ENCODE measurements around the gene GPR37L1.

DNA sequence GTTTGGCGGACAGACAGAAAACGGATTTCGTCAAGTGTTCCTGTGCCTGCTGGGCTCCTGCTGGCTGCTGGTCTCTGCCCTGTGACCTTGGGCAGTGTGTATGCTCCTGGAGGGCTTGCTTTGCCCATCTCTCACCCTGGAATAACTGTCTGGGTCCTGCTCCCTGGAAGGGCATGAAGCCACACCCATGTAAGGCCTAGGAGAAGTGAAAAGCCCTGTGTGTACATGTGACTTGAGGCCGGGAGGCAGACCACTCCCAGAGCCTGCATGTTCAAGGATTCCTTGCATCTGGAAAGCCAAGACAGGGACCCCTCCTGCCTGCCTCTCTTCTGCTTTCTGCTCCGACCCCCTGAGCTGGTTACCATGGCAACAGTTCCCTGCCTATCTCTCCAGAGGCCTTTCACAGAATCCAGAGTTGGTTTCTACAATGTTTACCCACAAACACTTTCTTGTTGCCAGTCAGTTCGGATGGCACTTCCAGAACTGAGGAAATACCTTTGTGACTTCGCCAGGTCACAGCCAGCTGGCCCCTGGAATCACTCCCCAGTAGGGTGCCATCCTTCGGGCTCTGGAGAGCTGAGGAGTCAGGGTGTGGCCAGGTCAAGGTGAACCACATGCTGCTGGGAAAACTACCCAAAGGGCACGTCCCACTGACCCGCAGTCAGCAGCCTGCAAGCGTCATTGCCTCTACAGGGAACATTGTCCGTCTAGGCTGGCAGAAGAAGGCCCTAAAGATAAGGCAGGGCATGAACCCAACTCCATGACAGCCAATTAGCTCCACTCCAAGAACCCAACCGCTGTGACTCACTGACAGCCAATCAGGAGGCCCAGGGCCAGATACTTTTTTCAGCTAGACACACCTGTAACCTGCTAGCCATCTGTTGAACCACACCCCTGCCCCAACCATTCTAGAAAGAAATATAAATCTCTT, 14.7 kb upstream of the GPR37L1 start:
- TF ChIP-seq, protein P1, sequence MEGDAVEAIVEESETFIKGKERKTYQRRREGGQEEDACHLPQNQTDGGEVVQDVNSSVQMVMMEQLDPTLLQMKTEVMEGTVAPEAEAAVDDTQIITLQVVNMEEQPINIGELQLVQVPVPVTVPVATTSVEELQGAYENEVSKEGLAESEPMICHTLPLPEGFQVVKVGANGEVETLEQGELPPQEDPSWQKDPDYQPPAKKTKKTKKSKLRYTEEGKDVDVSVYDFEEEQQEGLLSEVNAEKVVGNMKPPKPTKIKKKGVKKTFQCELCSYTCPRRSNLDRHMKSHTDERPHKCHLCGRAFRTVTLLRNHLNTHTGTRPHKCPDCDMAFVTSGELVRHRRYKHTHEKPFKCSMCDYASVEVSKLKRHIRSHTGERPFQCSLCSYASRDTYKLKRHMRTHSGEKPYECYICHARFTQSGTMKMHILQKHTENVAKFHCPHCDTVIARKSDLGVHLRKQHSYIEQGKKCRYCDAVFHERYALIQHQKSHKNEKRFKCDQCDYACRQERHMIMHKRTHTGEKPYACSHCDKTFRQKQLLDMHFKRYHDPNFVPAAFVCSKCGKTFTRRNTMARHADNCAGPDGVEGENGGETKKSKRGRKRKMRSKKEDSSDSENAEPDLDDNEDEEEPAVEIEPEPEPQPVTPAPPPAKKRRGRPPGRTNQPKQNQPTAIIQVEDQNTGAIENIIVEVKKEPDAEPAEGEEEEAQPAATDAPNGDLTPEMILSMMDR (IDR thresholded peaks at IDR 0.05; ENCODE audit: insufficient read depth, low read length), result no peak
- no peak for TF ChIP-seq GABPA (IDR thresholded peaks at IDR 0.05; ENCODE audit: low read depth)
